Activated T-helper 2 cell treated with anti-CD3 and anti-CD28 coated beads, Interferon-gamma antibody, Interleukin-2, Interleukin-4, amounts not matched to agents 10 μg/mL and 5 μg/mL and 100 μg/mL, durations not matched to agents 14 hours and 24 hours and 36 hours (primary cell): Measurements from ENCODE around the gene CFAP61. TPM values are rescaled to one million over a fixed set of nuclear protein-coding genes. Genes with fewer than 3 reads are reported as not detected.
A peak's percentile ranks its signal among the peaks of the same experiment; 100 is the strongest.
"Not testable (repeated sequence)": the region's sequence is repeated elsewhere in the genome, so short reads cannot be mapped to it uniquely, and the experiment has no call there.

ENCODE experiments used
- DNase-seq: peaks from one replicate; pipeline ENCODE4 v3.0.0; 2021; ENCODE audit warnings: low spot score
- H3K27ac Mint-ChIP-seq: one replicate; pipeline ENCODE4 v1.8.0; 2021; ENCODE audit warnings: mixed read lengths
- H3K27me3 Mint-ChIP-seq: one replicate; pipeline ENCODE4 v1.8.0; 2021; ENCODE audit warnings: low read depth, mixed read lengths
- H3K36me3 Mint-ChIP-seq: one replicate; pipeline ENCODE4 v1.8.0; 2021; ENCODE audit warnings: low read depth, mixed read lengths
- H3K4me1 Mint-ChIP-seq: one replicate; pipeline ENCODE4 v1.8.0; 2021; ENCODE audit warnings: low read depth, mixed read lengths
- H3K4me3 Mint-ChIP-seq: one replicate; pipeline ENCODE4 v1.8.0; 2021; ENCODE audit warnings: low read depth, mild to moderate bottlenecking, moderate library complexity, mixed read lengths
- H3K9me3 Mint-ChIP-seq: one replicate; pipeline ENCODE4 v1.8.0; 2021; ENCODE audit warnings: mixed read lengths
- intact Hi-C: fragments of 100-400 bp; cut with micrococcal nuclease; formaldehyde crosslinking; loops from one replicate; pipeline ENCODE4 v1.15.1; 2023
- total RNA-seq: library from RNA; stranded (reverse); gene quantifications from 2 replicates; pipeline ENCODE4 v1.2.3, GENCODE V29; 2022

Gene CFAP61, protein sequence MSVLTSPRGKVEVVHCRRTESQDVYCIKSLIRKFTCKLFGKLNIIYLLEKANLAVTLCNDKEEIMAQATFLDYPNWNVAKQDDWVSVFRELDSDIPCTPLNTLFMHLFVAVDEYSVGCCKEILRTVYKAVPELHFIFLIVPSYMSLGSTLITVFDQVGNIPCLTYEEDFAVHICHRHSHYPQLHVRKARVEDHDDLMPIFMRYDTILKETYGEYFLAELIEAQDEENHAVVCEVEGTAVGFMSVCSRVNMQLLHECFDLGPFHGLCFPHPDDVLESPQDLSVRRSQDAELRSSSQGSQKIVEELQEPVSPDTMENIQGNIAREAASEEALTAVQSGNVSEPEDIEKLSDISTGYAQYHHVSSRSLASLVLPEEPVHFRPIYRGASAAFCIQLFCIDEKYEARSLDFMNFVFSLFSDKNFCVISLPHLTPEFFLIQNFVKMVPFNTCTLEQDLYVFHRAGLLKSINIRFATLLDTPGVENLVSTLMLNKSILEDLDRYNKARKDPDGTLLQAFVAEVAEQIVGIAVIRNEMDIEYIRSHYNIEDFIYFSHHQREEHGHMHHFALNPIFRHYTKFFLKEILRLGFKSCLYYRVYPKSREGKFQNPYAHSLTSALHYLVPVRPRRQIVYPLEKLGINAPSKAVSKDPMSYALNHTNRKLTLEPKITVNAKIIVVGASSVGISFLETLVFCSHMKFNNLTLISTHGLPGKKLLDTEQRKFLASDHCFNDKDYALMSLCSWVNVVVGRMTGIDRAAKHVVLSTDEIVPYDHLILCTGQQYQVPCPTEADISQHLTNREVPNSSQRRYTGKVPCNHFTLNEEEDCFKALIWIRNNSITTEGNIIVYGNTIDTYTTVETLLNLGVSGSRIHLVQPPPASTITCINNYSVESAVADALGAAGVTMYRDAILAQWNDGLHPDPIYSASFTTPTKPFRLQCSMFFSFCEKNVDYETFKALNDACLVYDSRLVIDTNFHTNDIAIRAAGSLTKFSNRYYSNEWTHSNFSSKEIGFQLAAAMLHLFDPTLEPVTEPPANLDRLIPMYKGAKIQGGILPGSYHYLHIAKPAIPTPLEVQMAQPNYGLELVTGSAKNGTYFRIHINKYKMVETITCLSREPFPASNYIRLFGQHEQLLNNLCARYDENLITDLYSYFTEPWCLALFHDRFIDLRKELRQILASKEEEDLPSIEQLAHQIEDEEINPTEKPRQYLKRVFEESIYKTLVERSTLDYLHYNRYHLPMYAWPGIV
- total RNA-seq: 0.32 TPM in 1 of 2 replicates, not detected in the other

GRCh38 chr20:20052074-20052970, at the start of gene CFAP61, which contains the start of gene CRNKL1:
Gene CFAP61, plus strand, starts transcription at chr20:20052532. Its CDS starts 4,122 bp downstream, at chr20:20056654.
Gene CRNKL1, minus strand, starts transcription at chr20:20052466. Its CDS starts 124 bp downstream, at chr20:20052342.
- peak within 1 kb of the TSS; percentile 96 for H3K4me3 Mint-ChIP-seq
- intact Hi-C loops: loop anchor here (1.0 to 10.0 kb wide), 3 partner anchors 35 to 1258 kb away; partner anchors contain the start of gene NAA20
- H3K27me3 Mint-ChIP-seq: peaks cover 4% of the 10 kb centered on the region
- peak; percentile 96 for DNase-seq
- H3K27ac Mint-ChIP-seq: peak within 1 kb of the TSS; percentile 90
- H3K4me1 Mint-ChIP-seq: peaks cover 9% of the 10 kb centered on the region
- no peaks in the 10 kb centered on the region for H3K9me3 Mint-ChIP-seq
- H3K36me3 Mint-ChIP-seq: peaks cover 29% of the 10 kb centered on the region

GRCh38 chr20:20003031-20003954, 49.0 kb upstream of the CFAP61 start:
- H3K4me3 Mint-ChIP-seq: peak overlapping the region; percentile 37
- intact Hi-C loops: no loop called here
- no peak for DNase-seq
- no peak overlapping the region for H3K27ac Mint-ChIP-seq
- no peaks in the 10 kb centered on the region for H3K9me3 Mint-ChIP-seq
- H3K27me3 Mint-ChIP-seq: peaks cover 36% of the 10 kb centered on the region
- peaks cover 16% of the 10 kb centered on the region for H3K4me1 Mint-ChIP-seq
- H3K36me3 Mint-ChIP-seq: no peaks in the 10 kb centered on the region

DNA sequence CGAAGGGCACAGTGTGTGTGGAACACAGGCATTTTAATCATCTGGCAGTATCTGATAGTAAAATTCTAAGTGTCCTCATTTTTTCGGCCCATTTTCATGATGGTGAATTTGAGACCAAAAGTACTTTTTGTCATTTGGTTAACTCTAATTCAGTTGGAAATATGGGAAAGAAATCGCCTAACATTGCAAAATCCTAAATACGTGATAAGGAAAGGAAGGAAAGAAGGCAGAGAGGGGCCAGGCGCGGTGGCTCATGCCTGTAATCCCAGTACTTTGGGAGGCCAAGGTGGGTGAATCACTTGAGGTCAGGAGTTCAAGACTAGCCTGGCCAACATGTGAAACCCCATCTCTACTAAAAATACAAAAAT, 48.4 kb upstream of the CFAP61 start:
- H3K27ac Mint-ChIP-seq, intact Hi-C loops, H3K9me3 Mint-ChIP-seq, H3K36me3 Mint-ChIP-seq, DNase-seq: not testable (repeated sequence)
- H3K4me3 Mint-ChIP-seq: peak overlapping the region; percentile 37
- peaks cover 16% of the 10 kb centered on the region for H3K4me1 Mint-ChIP-seq
- H3K27me3 Mint-ChIP-seq: peaks cover 36% of the 10 kb centered on the region

DNA sequence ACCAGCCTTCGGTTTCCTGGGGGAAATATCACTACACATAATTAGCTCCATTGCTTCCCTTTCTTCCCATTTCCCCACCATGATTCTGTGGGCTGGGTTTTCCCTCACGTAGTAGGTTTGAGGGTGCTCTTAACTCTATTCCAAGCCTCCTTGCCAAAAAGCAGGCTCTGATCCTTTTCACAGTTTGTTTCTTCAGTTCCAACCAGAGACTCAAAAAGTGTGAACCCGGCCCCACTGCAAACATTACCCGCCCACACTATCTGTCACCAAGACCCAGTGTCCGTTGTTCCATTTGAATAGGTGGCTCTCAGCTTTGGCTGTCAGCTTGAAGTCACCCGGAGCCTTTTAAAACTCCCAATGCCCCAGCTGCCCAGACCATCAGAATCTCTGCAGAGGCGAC, 47.0 kb upstream of the CFAP61 start:
- no peak overlapping the region for H3K4me3 Mint-ChIP-seq
- H3K27me3 Mint-ChIP-seq: peaks cover 36% of the 10 kb centered on the region
- H3K9me3 Mint-ChIP-seq: no peaks in the 10 kb centered on the region
- no peak overlapping the region for H3K27ac Mint-ChIP-seq
- H3K36me3 Mint-ChIP-seq: no peaks in the 10 kb centered on the region
- peaks cover 16% of the 10 kb centered on the region for H3K4me1 Mint-ChIP-seq
- DNase-seq: no peak
- intact Hi-C loops: no loop called here

- no peak overlapping the region for H3K4me3 Mint-ChIP-seq
- H3K36me3 Mint-ChIP-seq: no peaks in the 10 kb centered on the region
- no peak for DNase-seq
- H3K4me1 Mint-ChIP-seq: no peaks in the 10 kb centered on the region
- H3K9me3 Mint-ChIP-seq: no peaks in the 10 kb centered on the region
- H3K27me3 Mint-ChIP-seq: peaks cover 8% of the 10 kb centered on the region
- no peak overlapping the region for H3K27ac Mint-ChIP-seq
- intact Hi-C loops: no loop called here
Measured at GRCh38 chr20:20009784-20010253, 42.5 kb upstream of the CFAP61 start.

DNA sequence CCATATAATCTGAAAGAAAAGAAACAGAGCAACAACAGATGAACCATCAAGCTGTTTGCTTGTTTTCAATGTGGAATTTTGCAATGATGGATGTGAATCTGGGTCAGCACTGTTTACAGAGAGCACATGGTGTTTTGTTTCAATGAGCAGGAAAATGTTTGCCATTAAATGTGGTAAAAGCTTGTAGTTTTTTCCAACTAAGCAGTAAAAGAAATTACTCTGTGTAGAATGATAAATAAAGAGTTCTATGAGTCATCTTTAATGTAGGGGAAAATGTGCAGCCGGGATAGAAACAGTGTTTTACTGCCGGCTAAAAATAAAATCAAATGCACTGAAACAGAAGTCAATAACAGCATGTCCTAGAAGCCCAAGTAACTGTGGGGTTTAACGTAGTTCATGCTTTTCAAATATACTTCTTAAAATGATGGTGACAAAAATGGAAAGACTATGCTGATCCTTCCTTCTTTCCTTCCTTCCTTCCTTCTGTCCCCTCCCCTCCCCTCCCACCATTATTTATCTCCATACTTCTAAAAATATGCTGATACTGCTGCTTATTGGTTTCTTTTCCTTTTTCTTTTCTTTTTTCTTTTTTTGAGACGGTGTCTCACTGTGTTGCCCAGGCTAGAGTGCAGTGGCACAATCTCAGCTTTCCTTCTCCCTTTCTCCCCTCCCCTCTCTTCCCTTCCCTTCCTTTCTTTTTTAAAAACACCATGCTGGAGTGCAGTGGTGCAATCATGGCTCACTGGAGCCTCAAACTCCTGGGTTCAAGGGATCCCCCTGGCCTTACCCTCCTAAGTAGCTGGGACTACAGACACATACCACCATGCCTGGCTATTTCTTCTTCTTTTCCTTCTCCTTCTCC, 41.5 kb upstream of the CFAP61 start:
- Mint-ChIP-seq H3K4me1 (no peaks in the 10 kb centered on the region), H3K27me3 (peaks cover 8% of the 10 kb centered on the region), H3K36me3 (no peaks in the 10 kb centered on the region), H3K4me3 (no peak overlapping the region), H3K27ac (no peak overlapping the region), H3K9me3 (no peaks in the 10 kb centered on the region)
- intact Hi-C loops: no loop called here
- DNase-seq: no peak

DNA sequence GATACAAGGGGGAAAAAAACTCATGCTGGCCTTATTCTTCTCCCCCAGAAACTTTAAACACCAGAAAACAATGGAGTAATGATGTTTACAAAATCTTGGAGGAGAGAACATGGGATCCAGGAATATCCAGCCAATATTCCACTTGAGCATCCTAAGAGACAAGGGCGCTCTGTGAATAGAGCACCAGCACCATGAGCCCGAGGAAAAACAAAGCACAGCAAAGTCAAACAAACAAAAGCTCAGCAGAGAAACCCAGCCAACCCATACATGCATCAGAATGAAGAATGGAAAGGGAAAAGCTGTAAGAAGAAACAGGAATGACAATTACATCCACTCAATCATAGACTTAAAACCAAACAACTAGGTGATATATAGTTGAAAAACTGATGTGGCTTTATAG, 39.8 kb upstream of the CFAP61 start:
- Mint-ChIP-seq H3K27me3 (peaks cover 8% of the 10 kb centered on the region), H3K4me1 (peaks cover 3% of the 10 kb centered on the region)
- intact Hi-C loops: no loop called here

GRCh38 chr20:20014659-20015058, 37.7 kb upstream of the CFAP61 start:
- Mint-ChIP-seq H3K4me3 (no peak overlapping the region), H3K9me3 (no peaks in the 10 kb centered on the region), H3K36me3 (peaks cover 15% of the 10 kb centered on the region), H3K27ac (no peak overlapping the region), H3K27me3 (peaks cover 4% of the 10 kb centered on the region), H3K4me1 (peaks cover 16% of the 10 kb centered on the region)
- intact Hi-C loops: loop anchor here (5.0 kb wide), 1 partner anchor 227 kb away; no protein-coding TSS in a partner anchor
- DNase-seq: no peak

More for the DNA sequence above, 39.8 kb upstream of the CFAP61 start:
- Mint-ChIP-seq H3K36me3 (no peaks in the 10 kb centered on the region), H3K4me3 (no peak overlapping the region), H3K9me3 (no peaks in the 10 kb centered on the region), H3K27ac (no peak overlapping the region)
- DNase-seq: no peak

DNA sequence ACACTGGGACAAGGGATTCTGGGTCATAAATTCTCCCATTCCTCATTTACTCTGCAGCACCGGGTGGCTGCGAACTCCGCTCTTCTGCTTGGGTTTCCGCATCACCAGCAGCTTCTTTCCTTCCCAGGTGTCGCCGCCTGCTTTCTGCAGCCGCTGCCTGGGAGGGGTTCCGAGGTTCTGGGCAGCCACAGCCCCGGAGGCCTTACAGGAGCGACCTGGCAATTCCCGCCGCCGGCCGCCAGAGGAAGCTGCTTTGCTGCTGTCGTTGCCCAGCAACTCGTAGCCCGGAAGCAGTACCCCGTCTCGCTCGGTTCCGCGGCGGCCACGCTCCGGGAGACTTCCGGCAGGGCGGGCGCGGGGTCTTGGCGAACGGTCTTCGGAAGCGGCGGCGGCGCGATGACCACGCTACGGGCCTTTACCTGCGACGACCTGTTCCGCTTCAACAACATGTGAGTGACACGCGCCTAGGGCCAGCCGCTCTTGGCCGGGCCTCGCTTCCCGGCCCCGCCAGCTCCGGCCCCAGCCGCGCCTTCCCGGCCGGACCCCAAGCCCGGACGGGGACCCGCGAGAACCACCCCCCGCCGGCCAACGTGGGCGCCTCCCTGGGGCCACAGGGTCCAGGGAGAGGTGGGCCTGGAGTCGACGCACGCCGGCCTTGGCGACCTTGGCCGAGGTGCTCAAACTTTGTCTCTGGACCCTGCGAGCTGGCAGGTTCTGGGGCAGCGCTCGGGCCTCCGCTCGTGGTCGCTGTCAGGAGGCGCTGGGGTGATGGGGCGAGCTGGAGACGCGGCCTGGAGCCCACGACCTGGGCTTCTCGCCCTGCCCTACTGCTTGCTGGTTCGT, 35.1 kb upstream of the CFAP61 start, which contains the start of gene NAA20:
NAA20 (plus strand) TSS at position 362 of the 843 bp plus-strand sequence; CDS start at position 397, 35 bp downstream.
- intact Hi-C loops: loop anchor here (1.0 to 5.0 kb wide), 2 partner anchors 35 to 230 kb away; partner anchors contain the start of genes CFAP61 and CRNKL1
- peaks cover 34% of the 10 kb centered on the region for H3K4me1 Mint-ChIP-seq
- H3K27me3 Mint-ChIP-seq: no peaks in the 10 kb centered on the region
- peak; percentile 85 for DNase-seq
- peak within 1 kb of the TSS; percentile 89 for H3K4me3 Mint-ChIP-seq
- H3K27ac Mint-ChIP-seq: peak within 1 kb of the TSS; percentile 81
- H3K36me3 Mint-ChIP-seq: peaks cover 26% of the 10 kb centered on the region
- H3K9me3 Mint-ChIP-seq: no peaks in the 10 kb centered on the region
